Fibroblast of skin of right quadriceps (primary cell): Measurements from ENCODE around the gene GPR84.

Source experiments
- DNase-seq: peaks from one replicate; pipeline ENCODE4 v3.0.0-alpha.2; 2013

The GPR84 gene

DNA sequence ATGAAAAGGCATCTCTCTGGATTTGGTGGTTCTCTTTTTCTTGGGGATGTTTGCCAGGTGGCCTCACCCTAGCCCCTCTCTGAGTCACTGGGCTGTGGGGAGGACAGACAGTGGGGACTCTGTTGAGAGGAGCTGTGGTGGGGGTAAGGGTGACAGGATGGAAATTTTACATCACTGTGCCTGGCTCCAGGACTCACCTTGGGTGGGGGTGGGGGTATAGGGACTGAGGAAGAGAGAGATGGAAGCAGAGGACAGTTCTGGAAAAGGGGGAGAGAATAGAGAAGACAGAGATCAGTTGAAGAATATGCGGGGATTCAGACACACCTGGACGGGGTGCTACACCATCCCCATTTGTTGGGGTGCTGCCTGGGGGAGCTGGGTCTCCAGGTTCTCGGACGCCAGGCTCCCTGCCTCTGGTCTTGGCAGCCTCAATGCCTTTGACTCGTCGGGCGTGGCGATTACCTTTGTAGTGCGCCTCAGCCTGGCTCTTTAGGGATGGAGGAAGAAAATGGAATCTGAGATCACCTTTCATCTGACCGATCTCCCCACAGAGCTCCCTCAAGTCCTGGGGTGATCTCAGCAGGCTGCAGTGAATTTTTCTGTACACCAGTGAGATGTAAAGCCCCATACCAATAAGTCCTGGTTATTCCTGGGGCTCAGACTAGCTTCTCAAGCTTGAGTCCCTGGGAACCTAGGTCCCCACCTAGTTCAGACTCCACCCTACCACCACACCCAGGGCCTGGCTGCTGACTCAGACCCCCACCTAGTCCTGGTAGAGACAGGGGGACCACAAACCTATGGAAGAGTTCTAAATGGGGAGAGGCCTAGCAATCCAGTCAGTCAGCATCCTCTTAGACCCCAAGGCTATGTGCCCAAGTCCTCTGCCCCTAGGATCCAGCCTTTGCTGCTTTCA is 9.6 kb upstream of the GPR84 start:
- no peak for DNase-seq

DNA sequence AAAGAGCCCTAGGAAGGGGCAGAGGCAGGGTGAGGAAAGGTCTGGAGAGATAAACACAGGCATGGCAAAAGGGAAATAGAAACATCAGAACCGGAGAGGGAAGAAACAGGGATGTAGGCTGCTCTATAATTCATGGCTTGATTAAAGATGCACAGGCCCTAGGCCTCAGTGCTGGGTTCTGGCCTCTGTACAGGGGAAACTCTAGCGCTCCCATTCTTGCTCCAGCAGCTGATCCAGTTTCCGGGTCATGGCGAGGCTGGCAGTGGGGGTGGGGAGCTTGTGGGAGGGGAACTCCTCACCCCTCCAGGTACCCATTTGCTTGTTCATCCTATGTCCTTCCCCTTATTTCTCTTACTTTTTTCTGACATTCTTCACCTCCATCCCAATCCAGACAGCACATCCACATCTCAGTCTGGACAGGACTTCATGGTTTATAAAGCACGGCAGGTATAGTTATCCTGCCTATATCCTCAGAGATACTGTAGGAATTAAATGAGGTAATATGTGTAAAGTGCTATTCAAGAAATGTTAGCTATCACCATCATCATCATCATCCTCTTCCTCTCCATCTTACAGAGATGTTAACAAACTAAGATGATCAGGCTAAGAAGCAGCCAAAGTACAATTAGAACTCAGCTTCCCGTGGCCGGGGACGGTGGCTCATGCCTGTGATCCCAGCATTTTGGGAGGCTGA is 8.0 kb upstream of the GPR84 start:
- no peak for DNase-seq

DNA sequence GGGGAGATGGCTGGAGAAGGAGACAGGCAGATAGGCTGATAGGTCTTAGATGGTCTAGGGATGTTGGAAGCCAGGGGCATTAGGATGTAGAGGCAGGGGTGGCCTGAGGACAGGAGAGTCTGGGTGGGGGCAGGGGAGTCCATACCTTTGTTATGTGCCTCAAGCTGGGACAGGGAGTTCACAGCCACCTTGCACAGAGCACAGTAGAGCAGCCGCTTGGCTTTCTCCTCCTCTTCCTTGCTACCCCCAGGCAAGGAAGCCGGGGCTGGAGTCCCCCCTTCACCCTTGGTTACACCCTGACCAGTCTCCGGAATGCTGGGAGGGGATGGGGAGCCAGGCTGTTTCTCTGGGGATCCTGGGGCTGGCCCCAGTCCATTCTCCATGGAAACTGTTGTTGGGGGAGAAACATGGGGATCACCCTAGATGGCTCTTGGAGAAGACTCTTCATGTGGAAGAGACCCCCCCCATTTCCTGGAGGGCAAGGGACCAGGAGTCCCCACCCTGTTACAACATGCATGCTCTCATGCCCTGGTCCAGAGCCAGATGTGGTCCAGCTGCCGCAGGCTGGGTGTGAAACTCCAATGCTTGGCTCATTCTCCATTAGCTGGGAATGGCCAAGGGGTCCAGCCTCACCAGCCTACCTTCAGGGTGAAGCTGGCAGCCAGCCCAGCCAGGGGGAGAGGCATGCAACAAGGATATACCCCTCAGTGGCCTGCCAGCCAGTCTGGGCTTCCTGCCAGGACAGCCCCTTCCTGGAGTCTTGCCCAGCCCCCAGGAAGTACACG is 7.2 kb upstream of the GPR84 start:
- DNase-seq: no peak

DNA sequence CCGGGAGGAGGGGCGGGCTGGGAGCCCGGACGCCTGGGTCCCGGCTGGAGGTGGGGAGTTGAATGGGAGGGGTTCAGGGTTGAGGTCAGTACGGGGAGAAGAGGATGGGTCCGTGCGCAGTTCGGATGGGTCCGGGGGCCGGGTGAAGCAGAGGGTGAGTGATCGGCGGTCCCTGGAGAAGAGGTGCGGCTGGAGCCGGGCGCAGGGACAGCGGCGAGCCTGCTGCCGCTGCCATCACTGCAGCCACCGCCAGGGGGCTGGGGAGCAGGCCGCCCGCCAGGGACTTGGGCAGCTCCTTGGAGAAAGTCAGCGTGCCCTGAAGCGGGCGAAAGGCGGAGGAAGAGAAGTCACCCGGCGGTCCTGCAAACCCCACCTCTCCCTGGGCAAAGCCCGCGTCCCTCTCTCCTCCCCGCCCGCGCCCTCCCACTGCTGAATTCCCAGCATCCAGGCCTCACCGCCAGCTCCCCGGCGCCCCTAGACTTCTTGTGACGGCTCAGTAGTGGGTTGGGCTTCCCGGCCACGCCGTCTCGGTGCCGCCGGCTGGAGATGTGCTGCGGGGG is 6.0 kb upstream of the GPR84 start:
- DNase-seq: peak; percentile 78

DNA sequence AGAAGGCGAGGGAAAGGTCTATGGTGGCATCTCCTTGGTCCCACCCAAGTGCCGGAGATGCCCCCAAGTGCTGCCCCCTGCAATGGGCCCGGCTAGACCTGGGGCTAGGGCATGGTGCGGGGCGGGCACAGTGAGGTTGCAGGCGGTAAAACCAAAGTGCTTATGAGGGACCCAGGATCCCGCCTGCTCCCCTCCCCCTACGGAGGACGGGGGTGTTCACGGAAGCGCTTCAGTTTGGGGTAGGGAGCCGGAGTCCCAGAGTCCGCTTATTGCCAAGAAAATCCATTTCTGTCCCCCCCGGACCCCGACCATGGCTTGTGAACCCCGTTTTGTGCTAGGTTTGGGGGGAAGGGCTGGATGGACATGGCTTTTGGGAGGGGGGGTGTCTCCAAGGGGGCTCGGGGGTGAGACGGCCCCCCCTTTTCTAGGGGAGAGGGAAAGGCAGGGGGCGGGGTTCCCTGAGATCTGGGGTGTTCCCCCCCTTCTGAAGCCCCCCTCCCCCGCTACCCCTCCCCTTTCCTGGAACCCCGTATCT is 5.4 kb upstream of the GPR84 start:
- DNase-seq: no peak

DNA sequence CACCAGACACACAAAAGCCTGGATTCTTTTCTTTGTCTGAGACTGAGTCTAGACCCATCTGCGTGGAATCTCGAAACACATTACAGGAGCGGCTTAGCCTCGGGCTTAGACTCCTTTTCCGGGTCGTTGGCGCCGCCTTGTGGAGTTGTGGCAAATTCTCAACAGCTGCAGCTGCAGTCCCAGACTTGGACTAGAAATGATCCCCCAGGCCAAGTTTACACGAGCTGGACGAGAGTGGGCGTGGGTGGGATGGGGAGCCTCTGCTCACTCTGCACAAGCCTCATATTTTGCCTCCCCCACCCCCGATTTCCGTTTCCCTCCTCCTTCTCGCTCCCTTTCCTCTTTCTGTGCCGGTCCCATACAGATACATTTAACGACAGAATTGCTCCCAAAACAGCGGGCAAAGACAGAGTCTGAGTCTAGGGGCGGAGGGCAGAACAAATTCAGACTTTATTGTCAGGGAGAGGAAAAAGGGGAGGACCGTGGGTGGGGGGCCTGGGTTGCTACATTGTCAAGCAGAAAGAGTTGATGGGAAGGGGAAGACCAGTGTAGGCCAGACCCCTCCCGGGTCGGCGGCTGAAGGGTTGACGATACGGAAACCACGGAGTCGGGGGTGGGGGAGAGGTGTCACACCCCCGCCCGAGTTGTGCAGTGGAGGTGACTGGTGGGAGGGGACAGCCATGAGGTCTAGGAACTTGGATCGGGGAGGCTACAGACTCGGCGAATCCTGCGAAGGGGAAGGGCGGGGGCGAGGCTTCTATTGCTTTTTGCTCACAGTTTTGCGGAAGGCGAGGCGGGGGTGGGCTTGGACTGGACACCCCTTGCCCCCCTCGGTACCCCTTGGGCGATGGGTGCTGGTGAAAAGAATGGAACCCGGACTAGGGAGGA is 4.7 kb upstream of the GPR84 start:
- DNase-seq: peak; percentile 85

DNA sequence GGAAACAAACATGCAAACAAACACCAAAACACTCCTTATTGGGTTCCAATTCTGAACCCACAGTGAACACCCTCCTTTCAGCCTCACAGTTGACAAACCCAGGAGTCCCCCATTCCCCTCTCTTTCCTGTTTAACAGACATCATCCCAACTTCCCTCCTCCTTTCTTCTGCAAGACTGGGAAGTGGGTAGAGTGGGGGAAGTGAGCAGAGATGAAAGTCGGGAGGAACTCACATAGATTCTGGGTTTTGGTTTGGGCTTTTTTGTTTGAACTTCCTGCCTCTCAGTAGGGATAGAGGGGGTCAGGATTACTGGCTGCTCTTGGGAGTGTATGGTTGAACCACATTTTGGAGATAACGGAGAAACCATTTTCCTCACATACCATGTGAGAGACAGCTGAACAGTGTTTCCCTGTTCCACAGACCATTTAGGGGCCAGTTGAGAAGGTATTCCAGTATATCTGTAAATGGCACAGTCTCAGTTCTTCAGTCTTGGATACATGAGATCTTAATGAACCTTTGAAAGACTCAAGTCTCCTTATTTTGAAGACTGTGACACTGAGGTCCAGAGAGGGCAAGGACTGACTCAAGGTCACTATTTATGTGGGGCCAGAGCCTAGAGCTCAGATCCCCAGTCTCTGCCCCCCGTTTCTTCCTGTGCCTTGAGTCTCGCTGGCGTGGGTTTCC is 3.9 kb upstream of the GPR84 start:
- DNase-seq: no peak

DNA sequence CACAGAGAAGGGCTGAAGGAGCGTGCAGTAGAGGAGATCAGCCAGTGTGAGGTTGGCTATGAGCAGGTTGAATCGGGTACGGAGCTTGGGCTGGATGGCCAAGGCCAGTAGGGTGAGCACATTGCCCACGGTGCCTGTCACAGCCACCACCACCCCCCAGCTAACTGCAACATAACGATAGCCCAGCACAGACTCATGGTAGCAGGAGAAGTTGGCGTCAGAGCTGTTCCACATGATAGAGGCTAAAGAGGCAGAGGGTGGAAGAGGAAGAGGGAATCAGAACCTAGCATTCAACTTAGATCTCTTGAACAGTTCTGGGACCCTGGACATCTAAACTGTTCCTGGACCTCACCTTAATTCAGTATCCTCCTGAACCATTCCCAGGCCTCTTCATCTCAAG is 668 bp downstream of the GPR84 start:
- DNase-seq: no peak

DNA sequence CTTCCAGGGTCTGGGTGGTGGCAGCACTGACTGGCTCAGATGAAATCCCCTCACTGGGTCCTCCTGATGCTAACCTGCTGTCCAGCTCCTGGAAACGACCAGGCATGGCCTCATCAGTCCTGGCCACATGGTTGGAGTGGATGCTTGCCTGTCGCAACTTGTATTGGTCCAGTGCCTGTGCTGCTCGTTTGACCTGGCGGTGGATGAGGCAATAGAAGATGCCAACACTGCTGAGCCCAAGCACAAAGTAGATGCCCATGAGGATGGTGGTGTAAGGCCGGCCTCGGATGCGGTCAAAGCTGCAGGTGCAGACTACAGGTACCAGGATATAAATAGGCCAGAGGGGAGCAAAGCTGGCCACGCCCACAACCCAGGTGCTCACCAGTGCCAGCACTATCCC is 1.2 kb downstream of the GPR84 start:
- DNase-seq: no peak

DNA sequence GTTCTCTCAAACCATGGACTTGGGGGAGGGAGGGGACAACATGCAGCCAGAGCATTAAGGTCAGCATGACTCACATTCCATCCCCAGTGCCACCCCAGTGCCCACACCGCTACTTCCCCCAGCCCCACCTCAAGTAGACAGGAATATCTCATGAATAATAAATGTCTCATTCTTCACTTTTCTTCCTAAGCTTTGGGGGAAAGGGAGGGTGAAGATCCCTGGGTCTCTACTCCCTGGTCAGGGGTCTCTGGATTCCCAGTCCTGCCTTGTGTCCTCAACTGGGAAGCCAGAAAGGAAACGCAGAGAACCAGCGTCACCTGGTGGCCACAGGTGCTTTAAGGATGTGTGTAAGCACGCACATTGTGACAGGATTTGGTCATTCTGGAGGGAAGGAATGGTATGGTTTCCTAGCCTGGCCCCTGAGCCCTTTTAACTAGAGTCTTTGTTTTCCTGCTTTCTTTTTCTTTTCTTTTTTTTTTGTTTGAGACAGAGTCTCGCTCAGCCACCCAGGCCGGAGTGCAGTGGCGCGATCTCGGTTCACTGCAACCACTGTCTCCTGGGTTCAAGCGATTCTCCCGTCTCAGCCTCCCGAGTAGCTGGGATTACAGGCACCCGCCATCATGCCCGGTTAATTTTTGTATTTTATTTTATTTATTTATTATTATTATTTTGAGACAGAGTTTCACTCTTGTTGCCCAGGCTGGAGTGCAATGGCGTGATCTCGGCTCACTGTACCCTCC is 3.4 kb downstream of the GPR84 start:
- DNase-seq: peak; percentile 83

DNA sequence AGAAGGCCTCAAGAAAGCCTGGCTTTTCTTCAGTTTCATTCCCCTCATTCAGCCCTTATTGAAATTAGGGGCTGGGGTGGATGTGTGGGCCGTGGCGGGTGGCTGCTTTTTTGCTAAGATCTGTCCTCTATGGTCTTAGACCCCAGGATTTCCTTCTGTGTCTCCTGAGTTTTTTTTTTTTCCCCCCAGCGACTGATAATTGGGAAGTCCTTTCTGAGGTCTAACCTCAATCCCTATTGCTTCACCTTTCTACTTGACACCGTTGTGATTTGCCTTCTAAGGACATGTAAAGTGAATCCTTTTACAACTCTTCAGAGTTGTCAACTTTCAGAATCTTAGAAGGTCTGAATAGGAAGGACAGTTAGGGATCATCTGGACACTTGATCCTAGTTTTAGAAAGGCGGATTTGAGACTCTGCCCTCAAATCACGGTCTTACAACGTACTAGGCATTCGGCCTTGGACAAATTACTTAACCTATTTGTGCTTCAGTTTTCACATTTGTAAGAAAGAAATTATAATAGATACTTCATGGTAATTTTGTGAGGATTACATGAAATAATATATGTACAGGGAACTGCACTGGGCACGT is 4.4 kb downstream of the GPR84 start:
- no peak for DNase-seq

DNA sequence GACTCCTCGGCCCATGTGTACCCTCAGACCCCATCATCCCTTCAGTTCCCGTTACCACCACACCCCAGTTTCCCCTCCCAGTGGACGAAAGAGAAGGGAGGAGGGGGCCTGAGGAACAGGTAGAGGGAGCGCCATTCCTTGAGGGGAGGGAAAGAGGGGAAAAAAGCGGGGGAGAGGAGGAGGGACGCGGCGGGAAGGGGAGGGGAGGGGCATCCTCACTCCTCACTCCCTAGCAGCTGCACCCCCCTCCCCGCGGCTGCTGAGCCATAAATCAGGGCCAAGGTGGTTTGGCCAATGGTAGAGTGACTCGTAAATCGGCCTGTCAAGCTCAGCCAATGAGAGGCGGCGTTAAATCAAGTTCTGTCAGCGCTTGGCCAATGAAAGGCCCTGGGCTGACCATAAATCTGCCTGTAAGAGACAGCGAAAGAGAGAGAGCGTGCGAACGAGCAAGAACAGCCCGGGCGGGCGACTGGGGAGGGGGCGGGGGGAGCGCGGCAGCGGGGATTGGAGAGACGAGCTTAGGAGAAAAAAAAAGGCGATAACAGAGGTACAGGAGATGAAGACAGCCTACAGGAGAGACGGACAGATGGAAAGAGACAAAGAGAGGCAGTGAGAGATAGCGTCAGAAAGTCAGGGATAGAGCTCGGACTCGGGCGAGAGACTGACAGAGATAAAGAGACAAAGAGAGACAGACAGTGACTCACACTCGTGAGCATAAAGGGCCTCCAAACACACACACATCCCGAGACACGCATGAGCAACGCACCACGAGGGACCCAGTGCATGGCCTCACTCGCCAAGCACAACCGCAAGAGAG is 5.1 kb downstream of the GPR84 start:
- DNase-seq: peak; percentile 100

DNA sequence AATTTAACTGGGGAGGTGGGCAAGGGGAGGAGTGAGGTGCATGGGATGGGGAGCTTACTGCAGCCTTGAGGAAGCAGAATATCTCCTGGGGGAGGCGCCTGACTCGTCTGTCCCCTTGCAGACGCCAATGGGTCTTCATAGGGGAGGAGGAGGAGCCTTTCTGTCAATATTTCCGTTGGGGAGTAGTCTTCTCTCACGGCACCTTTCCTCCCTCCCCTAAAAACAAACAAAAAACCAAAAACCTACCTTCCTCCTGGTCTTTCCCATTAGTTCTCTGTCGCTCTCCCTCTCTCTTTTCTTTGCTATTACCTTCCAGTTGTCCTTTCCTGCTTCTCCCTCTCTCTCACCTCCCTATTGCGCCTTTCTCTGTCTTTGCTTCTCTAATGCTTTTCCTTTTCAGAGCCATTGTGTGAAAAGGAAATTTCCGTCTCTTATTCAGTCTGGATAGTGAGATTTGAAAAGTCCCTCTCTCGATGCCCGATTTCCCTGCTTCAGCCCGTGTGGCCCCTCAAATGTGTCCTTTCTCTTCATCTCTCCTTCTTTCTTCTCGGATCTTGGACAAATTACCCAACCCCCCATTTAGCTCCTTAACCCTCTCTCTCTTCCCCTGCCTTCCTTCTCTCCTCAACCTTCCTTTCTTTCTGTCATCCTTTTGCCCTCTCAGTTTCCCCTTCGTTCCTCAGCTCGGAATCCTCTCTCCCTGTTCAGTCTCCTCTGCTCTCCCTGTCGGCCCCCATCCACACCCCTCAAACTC is 5.9 kb downstream of the GPR84 start:
- peak; percentile 63 for DNase-seq

DNA sequence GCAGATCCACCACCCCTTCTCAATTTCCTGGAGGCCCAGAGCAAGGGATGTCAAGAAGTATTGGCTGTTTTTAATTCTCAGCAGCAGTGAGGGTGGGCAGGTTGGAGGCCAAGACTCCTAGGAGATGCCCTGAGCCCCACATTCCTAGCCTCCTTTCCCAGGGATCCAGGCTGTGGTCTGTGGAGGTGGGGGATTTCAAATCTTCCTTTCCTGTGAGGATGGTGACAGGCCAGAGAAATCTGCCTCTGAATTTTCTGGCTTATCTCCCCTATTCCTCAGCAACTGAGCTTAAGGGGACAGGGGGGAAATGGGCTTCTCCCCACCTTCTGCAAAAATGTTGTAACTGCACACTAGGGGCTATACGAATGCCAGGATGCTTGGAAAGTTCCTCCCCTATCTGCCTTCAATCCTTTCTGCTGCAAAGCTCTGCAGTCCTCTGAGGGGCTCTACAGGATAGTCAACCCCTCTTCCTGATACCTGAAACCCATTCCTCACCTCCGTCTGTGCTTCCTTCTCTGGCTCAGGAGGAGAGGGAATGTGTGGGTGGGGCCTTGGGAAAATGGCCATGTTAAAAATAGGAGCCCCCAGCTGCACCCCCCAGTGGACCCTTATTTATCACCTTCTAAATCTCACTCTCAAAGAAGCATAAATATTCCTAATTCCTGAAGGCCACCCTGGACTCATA is 6.6 kb downstream of the GPR84 start:
- no peak for DNase-seq

DNA sequence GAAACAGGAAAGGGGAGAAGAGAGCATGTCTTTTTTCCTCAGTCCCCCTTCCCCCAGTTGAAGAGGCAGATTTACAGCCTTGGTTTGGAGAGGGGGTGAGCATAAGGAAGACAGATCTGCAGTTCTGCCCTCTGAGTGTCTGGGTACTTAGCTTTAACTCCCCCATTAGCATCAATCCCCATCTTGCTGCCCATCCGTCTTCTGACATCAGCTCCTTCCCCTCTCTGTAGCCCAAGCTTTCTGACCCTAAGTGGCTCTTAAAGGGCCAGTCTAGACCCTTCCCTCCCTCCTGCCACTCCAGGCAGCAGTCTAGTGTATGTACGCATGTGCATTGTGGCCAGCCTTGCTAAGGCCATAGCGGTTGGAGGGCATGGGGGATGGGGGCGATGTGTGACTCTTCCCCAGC is 7.3 kb downstream of the GPR84 start:
- peak; percentile 78 for DNase-seq

DNA sequence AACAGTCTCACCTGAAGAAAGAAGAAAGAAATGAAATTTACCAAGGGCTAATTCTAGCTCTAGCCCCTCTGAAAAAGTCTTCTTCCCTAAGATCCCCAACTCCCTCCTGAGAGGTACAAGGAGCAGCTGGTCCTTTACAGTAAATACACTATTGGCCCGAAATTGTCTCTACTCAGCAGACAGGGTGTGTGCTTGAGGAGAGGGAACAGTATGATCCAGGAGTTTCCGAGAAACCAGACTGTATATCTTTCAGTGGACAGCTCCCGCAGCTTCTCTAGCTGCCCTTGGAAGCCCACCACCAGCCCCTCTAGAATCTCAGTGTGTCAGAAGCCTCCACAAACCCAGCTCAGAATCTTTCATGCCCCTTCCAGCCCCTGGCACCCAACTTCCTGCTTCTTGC is 8.1 kb downstream of the GPR84 start:
- DNase-seq: no peak

DNA sequence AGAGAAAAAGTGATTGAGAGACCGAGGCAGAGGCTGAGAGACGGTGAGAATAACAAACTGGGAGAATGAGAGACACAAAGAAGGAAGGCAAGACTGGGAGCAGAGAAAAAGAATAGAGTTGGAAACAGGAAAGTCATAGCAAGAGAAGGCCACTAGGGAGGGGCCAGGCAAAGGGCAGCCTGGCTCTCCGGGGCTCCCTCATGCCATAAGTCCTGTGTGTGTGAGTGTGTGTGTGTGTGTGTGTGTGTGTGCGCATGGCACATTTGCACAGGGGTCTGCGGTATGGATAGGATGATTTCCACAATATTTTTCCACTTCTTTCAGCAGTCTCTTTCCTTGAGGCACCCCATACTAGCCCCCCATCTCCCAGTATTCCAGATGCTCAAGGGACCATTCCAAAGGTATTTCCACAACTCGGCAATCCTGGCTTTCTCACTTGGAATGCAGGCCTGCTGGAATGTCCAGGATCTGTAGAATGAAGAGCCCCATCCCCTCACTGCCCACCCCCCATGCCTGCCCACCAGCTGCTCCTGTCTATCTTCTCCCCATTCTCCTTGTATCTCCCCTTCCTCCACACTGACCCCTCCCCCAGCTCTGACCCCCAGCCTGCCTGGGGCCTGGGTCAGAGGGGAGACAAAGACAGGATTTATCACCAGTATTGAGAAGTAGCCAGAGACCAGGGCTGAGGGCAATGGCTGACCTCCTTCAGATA is 9.0 kb downstream of the GPR84 start:
- DNase-seq: no peak
